Endodermal cell (in vitro differentiated cells): ENCODE data around the gene AKAP13. TPM values are rescaled to one million over a fixed set of nuclear protein-coding genes. Genes with fewer than 3 reads are reported as not detected.
A peak's percentile ranks its signal among the peaks of the same experiment; 100 is the strongest.

ENCODE experiments used
- DNase-seq: peaks from one replicate; pipeline ENCODE4 v3.0.0-alpha.2; 2017
- H3K27ac ChIP-seq: 2 replicates; pipeline ENCODE4 v1.5.1; 2013; ENCODE audit warnings: mild to moderate bottlenecking, low read depth, low read length, moderate library complexity
- H3K27me3 ChIP-seq: 2 replicates; pipeline ENCODE4 v1.6.1; 2013; ENCODE audit warnings: mild to moderate bottlenecking, low read length, moderate library complexity; ENCODE audit not compliant: insufficient read depth, control insufficient read depth, poor library complexity, severe bottlenecking
- H3K36me3 ChIP-seq: 2 replicates; pipeline ENCODE4 v1.7.0; 2013; ENCODE audit warnings: mild to moderate bottlenecking, low read length, moderate library complexity; ENCODE audit not compliant: control insufficient read depth, insufficient read depth
- H3K4me1 ChIP-seq: one replicate; pipeline ENCODE4 v1.7.0; 2013; ENCODE audit warnings: low read length; ENCODE audit not compliant: control insufficient read depth, insufficient read depth
- H3K4me3 ChIP-seq: 2 replicates; pipeline ENCODE4 v1.5.1; 2013; ENCODE audit warnings: mild to moderate bottlenecking, low read length, moderate library complexity
- H3K9ac ChIP-seq: 2 replicates; pipeline ENCODE4 v1.6.1; 2013; ENCODE audit warnings: mild to moderate bottlenecking, low read length, moderate library complexity; ENCODE audit not compliant: poor library complexity, severe bottlenecking; ENCODE audit errors: extremely low read depth
- H3K9me3 ChIP-seq: 2 replicates; pipeline ENCODE4 v1.6.1; 2013; ENCODE audit warnings: mild to moderate bottlenecking, low read length, moderate library complexity; ENCODE audit not compliant: control insufficient read depth
- H3K27ac Mint-ChIP-seq: 2 replicates; pipeline ENCODE4 v1.8.0; 2020; ENCODE audit warnings: mixed read lengths
- H3K27me3 Mint-ChIP-seq: 2 replicates; pipeline ENCODE4 v1.8.0; 2021; ENCODE audit warnings: mild to moderate bottlenecking, mixed read lengths; ENCODE audit not compliant: insufficient read depth
- H3K36me3 Mint-ChIP-seq: 2 replicates; pipeline ENCODE4 v1.8.0; 2020; ENCODE audit warnings: low read depth, mixed read lengths
- H3K4me1 Mint-ChIP-seq: 2 replicates; pipeline ENCODE4 v1.8.0; 2020; ENCODE audit warnings: mixed read lengths
- H3K4me3 Mint-ChIP-seq: 2 replicates; pipeline ENCODE4 v1.8.0; 2020; ENCODE audit warnings: mild to moderate bottlenecking, moderate library complexity, mixed read lengths
- H3K9me3 Mint-ChIP-seq: 2 replicates; pipeline ENCODE4 v1.8.0; 2020; ENCODE audit warnings: mild to moderate bottlenecking, mixed read lengths
- CTCF ChIP-seq: fragments of 200-600 bp; sonication (generic); conservative IDR thresholded peaks from 2 replicates; pipeline ENCODE4 v1.5.0; 2021; ENCODE audit warnings: antibody characterized with exemption, mild to moderate bottlenecking
- WGBS, 2 experiments: methylation state at CpG; one replicate each; pipeline versions ENCODE4 v1.1.5 to v1.1.7; 2013; ENCODE audit warnings: missing lambda C conversion rate in 2 of 2, mixed read lengths in 1 of 2; ENCODE audit not compliant: insufficient coverage in 1 of 2, insufficient read length in 1 of 2; 5-methylcytosine and 5-hydroxymethylcytosine counted together
- total RNA-seq, 2 donors: library from RNA; stranded (reverse); fragmentation: NEBNext Ultra II Directional in 1 of 2; extraction: Animal tissue kit (Norgen Biotek cat#: 25700) in 1 of 2; gene quantifications; 2 replicates in 1 of 2; 3 replicates in 1 of 2; pipeline ENCODE4 v1.2.1, GENCODE V29; 2021

Gene AKAP13
- total RNA-seq, 2 donors from 2014 or later: 115 to 131 TPM

GRCh38 chr15:85778107-85778776 is 397.8 kb downstream of the AKAP13 start:
- no peaks in the 10 kb centered on the region for H3K4me1 ChIP-seq
- Mint-ChIP-seq H3K4me1 (peaks cover 7% of the 10 kb centered on the region), H3K36me3 (peaks cover 4% of the 10 kb centered on the region), H3K9me3 (no peaks in the 10 kb centered on the region), H3K27ac (no peak overlapping the region), H3K27me3 (no peaks in the 10 kb centered on the region), H3K4me3 (no peak overlapping the region)
- no peak overlapping the region for H3K9ac ChIP-seq
- H3K36me3 ChIP-seq: no peaks in the 10 kb centered on the region
- H3K4me3 ChIP-seq: no peak overlapping the region
- H3K9me3 ChIP-seq: no peaks in the 10 kb centered on the region
- TF ChIP-seq CTCF: no peak
- no peaks in the 10 kb centered on the region for H3K27me3 ChIP-seq
- H3K27ac ChIP-seq: no peak overlapping the region
- WGBS, 2 experiments: 90 to 96% methylated on average over 8 to 10 of the region's 10 CpGs
- no peak for DNase-seq

GRCh38 chr15:85779249-85779648 is 398.8 kb downstream of the AKAP13 start:
- H3K4me3 ChIP-seq: no peak overlapping the region
- no peak for DNase-seq
- no peaks in the 10 kb centered on the region for H3K9me3 ChIP-seq
- 100% methylated on average over 1 of the region's 1 CpG for WGBS, 2 experiments
- Mint-ChIP-seq H3K27ac (no peak overlapping the region), H3K4me1 (peaks cover 7% of the 10 kb centered on the region), H3K27me3 (no peaks in the 10 kb centered on the region), H3K9me3 (no peaks in the 10 kb centered on the region), H3K4me3 (no peak overlapping the region), H3K36me3 (peaks cover 6% of the 10 kb centered on the region)
- H3K4me1 ChIP-seq: no peaks in the 10 kb centered on the region
- H3K9ac ChIP-seq: no peak overlapping the region
- no peak overlapping the region for H3K27ac ChIP-seq
- no peaks in the 10 kb centered on the region for H3K27me3 ChIP-seq
- no peaks in the 10 kb centered on the region for H3K36me3 ChIP-seq
- no peak for TF ChIP-seq CTCF

GRCh38 chr15:85780225-85780985 is 400.0 kb downstream of the AKAP13 start:
- Mint-ChIP-seq H3K27ac (no peak overlapping the region), H3K27me3 (no peaks in the 10 kb centered on the region), H3K9me3 (no peaks in the 10 kb centered on the region), H3K36me3 (peaks cover 7% of the 10 kb centered on the region), H3K4me1 (peaks cover 7% of the 10 kb centered on the region), H3K4me3 (no peak overlapping the region)
- Histone ChIP-seq H3K4me3 (no peak overlapping the region), H3K9me3 (no peaks in the 10 kb centered on the region), H3K36me3 (no peaks in the 10 kb centered on the region), H3K27me3 (no peaks in the 10 kb centered on the region), H3K27ac (peak overlapping the region; percentile 50), H3K9ac (no peak overlapping the region), H3K4me1 (peaks cover under 1% of the 10 kb centered on the region)
- 85 to 88% methylated on average over 8 of the region's 8 CpGs for WGBS, 2 experiments
- TF ChIP-seq CTCF: no peak
- no peak for DNase-seq
